HG03432 (cell line): ENCODE measurements around the gene SPATA25.

Experiments used
- ATAC-seq: cut with Tn5 transposase; IDR thresholded peaks from one replicate; pipeline ENCODE4 v1.9.1; 2021; ENCODE audit warnings: mild to moderate bottlenecking, moderate library complexity; ENCODE audit not compliant: unreplicated experiment

SPATA25 gene

DNA sequence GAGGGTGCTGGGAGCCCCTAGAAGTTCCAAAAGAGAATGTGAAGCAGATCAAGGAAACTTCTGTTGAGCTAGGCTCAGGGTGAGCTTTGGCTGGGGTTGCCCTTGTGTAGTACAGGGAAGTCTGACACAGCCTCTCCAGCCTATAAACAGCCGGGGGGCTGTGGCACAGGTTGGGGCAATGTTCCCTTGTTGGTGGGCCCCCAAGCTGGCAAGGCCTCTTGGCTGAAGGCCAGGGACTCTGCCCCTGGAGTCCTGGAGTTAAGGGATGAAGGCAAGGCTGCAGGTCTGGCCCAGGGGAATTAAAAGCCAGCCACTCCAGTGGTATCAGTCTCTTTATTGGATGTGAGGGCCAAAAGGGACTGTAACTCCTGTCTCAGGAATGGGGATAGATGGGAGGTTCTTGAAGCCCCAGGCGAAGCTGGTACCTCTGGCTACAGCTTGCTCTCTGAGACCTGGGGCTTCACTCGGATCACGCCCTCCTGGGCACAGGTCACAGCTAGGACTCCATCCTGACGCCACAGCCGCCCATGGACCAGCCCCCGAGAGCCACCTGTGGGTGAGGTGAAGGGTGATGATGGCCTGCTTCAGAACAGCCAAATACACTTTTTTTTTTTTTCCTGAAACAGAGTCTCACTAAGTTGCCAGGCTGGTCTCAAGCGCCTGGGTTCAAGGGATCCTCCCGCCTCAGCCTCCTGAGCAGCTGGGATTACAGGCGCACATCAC lies 45.9 kb downstream of the SPATA25 start:
- ATAC-seq: no peak

DNA sequence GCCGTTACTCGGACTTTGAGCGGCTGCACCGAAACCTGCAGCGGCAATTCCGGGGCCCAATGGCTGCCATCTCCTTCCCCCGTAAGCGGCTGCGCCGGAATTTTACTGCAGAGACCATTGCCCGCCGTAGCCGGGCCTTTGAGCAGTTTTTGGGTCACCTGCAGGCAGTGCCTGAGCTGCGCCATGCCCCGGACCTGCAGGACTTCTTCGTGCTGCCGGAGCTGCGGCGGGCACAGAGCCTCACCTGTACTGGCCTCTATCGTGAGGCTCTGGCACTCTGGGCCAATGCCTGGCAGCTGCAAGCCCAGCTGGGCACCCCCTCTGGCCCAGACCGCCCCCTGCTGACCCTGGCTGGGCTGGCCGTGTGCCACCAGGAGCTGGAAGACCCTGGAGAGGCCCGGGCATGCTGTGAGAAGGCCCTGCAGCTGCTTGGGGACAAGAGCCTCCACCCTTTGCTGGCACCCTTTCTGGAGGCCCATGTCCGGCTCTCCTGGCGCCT lies 46.7 kb downstream of the SPATA25 start:
- no peak for ATAC-seq

DNA sequence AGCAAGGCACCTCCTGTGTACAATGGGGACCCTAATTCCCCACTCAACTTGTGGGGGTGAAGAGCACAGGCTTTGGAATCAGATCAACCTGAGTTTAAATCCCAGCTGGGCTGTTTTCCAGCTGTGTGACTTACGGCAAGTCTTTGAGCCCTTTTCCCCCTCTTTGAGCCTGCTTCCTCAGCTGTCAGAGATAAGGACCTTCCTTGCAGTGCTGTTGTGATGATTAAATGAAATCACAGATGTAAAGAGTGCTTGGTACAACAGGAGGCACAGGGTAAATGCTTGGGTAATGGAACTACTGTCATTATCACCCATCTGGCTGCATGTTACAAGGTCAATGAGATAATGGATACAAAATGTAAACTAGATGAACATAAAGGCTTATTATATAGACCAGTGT lies 50.6 kb downstream of the SPATA25 start:
- no peak for ATAC-seq
